ENCODE results near the gene DROSHA. TPM values are rescaled to one million over a fixed set of nuclear protein-coding genes. Genes with fewer than 3 reads are reported as not detected.

Gene DROSHA
- total RNA-seq, 1 experiment from 2014 or later: 106 TPM

- H3K79me2 ChIP-seq (ENCODE audit: insufficient read depth, low read length): no peaks in the 10 kb centered on the region
- Mint-ChIP-seq H3K4me1 (peaks cover 13 to 16% of the 10 kb centered on the region in 2 experiments), H3K27me3 (ENCODE audit: low read depth) (no peaks in the 10 kb centered on the region), H3K9me3 (peaks cover 24 to 26% of the 10 kb centered on the region in 2 experiments), H3K36me3 (ENCODE audit: insufficient read depth in 1 of 3, low read depth in 3 of 3) (peaks cover 59 to 75% (median 69%) of the 10 kb centered on the region in 3 experiments), H3K27ac (no peak overlapping the region), H3K4me3 (no peak overlapping the region)
- no peak overlapping the region for H3K4ac ChIP-seq (ENCODE audit: low read depth, low read length)
- no peak overlapping the region for H2BK12ac ChIP-seq (ENCODE audit: insufficient read length, low read depth, low read length)
- H3K23ac ChIP-seq (ENCODE audit: insufficient read length, low read depth, low read length): no peak overlapping the region
- H2BK15ac ChIP-seq (ENCODE audit: low read depth, low read length): no peak overlapping the region
- no peak overlapping the region for H3K14ac ChIP-seq (ENCODE audit: insufficient read depth, low read length)
- no CpG with 5 or more reads among the region's 1 CpG for WGBS (ENCODE audit: extremely low coverage, insufficient read length, low lambda C conversion rate)
- H4K5ac ChIP-seq (ENCODE audit: insufficient read length, low read depth, low read length): no peak overlapping the region
- no peak for TF ChIP-seq CTCF (conservative IDR thresholded peaks at IDR 0.05)
- no peak overlapping the region for H2BK5ac ChIP-seq (ENCODE audit: insufficient read length, low read length)
- H3K9me3 ChIP-seq (ENCODE audit: control insufficient read depth, low read depth, low read length): peaks cover 13% of the 10 kb centered on the region
- no peak overlapping the region for H4K8ac ChIP-seq (replicated peaks; ENCODE audit: insufficient read length, low read depth, low read length)
- no peak overlapping the region for H2AK5ac ChIP-seq (ENCODE audit: insufficient read length, low read length)
- no peak overlapping the region for H2BK120ac ChIP-seq (ENCODE audit: low read depth, low read length, poor library complexity, severe bottlenecking)
- H3T11ph ChIP-seq (ENCODE audit: low read length): no peak overlapping the region
- H4K20me1 ChIP-seq (ENCODE audit: control insufficient read depth, insufficient read depth, insufficient read length): no peaks in the 10 kb centered on the region
- no peak overlapping the region for H3K18ac ChIP-seq (ENCODE audit: insufficient read length, low read depth, low read length)
- no peaks in the 10 kb centered on the region for H3K27me3 ChIP-seq (ENCODE audit: insufficient read depth, low read length)
- H3K56ac ChIP-seq (ENCODE audit: insufficient read length, low read depth, low read length): no peak overlapping the region
- no peak overlapping the region for H2BK20ac ChIP-seq (ENCODE audit: low read depth, low read length, poor library complexity, severe bottlenecking)
- no peak overlapping the region for H4K91ac ChIP-seq (ENCODE audit: insufficient read length, low read depth, low read length)
- no peak overlapping the region for H2AFZ ChIP-seq (ENCODE audit: low read length)
- H3K4me2 ChIP-seq (ENCODE audit: insufficient read depth, insufficient read length, low read length): no peak overlapping the region
- H3K23me2 ChIP-seq (ENCODE audit: insufficient read length, low read depth, low read length, poor library complexity, severe bottlenecking): no peaks in the 10 kb centered on the region
- no peak overlapping the region for H3K9ac ChIP-seq (ENCODE audit: extremely low read depth, insufficient read length, low read length)
- no peak for DNase-seq
- H3K27ac ChIP-seq (ENCODE audit: insufficient read length, low read depth, low read length): no peak overlapping the region
- H3K4me1 ChIP-seq (ENCODE audit: insufficient read depth, low read length): peaks cover 3% of the 10 kb centered on the region; the same call in 1 of the 2 replicates
- no peaks in the 10 kb centered on the region for H3K79me1 ChIP-seq (ENCODE audit: insufficient read depth, low read depth, low read length, poor library complexity, severe bottlenecking)
These were observed 79.6 kb downstream of the DROSHA start for GRCh38 chr5:31452314-31452713.

Data from H9 (cell line).